Measurements from ENCODE around the gene AXIN2.
A peak's percentile ranks its signal among the peaks of the same experiment; 100 is the strongest.

The AXIN2 gene

DNA sequence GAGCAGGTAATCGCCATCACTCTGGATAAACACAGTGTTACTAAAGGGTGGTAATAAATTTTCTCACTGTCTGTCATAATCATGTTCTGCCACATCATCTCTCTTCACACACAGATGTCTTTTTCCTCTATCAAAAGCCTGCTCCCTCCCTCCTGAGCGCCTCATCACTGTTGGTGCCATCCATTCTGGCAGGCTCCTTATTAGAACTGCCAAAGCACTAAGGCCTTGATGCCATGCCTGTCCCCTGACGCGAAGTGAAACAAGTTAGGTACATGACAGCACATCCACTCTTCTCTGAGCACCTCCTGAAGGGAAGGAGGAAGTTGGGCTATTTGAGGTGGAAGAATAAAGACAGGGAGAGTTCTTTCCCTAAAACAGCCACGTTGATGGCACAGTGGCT, 38.2 kb upstream of the AXIN2 start:
- no peak for DNase-seq (ENCODE audit: low read depth)
- H3K4me3 ChIP-seq (ENCODE audit: low read depth, low read length) = no peak overlapping the region
- TF ChIP-seq, protein P1, sequence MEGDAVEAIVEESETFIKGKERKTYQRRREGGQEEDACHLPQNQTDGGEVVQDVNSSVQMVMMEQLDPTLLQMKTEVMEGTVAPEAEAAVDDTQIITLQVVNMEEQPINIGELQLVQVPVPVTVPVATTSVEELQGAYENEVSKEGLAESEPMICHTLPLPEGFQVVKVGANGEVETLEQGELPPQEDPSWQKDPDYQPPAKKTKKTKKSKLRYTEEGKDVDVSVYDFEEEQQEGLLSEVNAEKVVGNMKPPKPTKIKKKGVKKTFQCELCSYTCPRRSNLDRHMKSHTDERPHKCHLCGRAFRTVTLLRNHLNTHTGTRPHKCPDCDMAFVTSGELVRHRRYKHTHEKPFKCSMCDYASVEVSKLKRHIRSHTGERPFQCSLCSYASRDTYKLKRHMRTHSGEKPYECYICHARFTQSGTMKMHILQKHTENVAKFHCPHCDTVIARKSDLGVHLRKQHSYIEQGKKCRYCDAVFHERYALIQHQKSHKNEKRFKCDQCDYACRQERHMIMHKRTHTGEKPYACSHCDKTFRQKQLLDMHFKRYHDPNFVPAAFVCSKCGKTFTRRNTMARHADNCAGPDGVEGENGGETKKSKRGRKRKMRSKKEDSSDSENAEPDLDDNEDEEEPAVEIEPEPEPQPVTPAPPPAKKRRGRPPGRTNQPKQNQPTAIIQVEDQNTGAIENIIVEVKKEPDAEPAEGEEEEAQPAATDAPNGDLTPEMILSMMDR (IDR thresholded peaks at IDR 0.05; ENCODE audit: insufficient read depth, low read depth, low read length, missing control alignments) = no peak

DNA sequence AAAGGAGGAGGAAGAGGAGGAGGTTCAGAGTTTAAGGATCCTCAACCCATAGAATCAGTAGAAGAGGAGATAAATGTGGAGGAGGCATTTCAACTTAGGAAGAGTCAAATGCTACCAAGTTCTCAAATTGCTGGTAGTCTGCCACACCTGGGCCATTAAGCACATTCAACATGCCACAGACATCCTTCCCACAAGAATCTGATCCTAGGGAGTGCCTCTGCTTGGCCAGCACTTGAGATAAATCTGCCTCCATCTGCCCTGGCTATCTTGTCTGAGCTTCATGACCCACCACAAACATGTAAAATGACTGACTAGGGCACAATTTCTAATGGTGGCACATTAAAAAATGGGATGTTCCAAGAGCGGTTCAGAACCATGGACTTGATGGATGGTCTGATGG, 37.3 kb upstream of the AXIN2 start:
- TF ChIP-seq, protein P1 (IDR thresholded peaks at IDR 0.05; ENCODE audit: insufficient read depth, low read depth, low read length, missing control alignments) = no peak
- H3K4me3 ChIP-seq (ENCODE audit: low read depth, low read length) = no peak overlapping the region
- no peak for DNase-seq (ENCODE audit: low read depth)

DNA sequence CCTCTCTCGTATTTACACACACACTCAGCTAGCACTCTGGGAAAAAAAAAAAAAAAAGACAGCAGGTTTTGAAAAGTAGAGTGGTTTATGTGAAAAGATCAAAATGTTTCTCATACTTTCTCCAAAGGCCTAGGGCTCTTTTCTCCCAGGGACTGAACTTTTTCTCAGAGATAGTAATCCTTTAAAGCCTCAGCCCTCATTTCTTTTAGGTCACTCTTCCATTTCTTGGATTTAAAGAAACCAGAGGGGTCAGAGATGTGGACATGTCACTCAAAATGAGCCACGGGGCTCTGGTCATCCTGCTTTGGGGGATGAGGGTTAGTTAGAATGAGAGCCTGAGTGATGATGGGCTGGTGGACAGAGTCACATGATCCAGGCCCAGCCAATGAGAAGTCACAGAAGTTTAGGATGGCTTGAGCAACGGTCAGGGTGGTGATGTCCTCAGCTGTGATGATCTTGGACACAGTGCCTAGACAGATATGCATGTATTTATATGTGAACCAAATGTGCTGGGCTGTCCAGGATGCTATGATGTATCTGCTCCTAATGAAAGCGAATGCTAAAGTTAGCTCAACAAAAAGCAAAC, 33.7 kb upstream of the AXIN2 start:
- peak; percentile 5 for DNase-seq (ENCODE audit: low read depth)
- H3K4me3 ChIP-seq (ENCODE audit: low read depth, low read length) = no peak overlapping the region
- TF ChIP-seq, protein P1 (IDR thresholded peaks at IDR 0.05; ENCODE audit: insufficient read depth, low read depth, low read length, missing control alignments) = no peak

GRCh38 chr17:65593855-65594845, 32.7 kb upstream of the AXIN2 start:
- TF ChIP-seq, protein P1 (IDR thresholded peaks at IDR 0.05; ENCODE audit: insufficient read depth, low read depth, low read length, missing control alignments) = no peak
- peak; percentile 10 for DNase-seq (ENCODE audit: low read depth)
- no peak overlapping the region for H3K4me3 ChIP-seq (ENCODE audit: low read depth, low read length)

DNA sequence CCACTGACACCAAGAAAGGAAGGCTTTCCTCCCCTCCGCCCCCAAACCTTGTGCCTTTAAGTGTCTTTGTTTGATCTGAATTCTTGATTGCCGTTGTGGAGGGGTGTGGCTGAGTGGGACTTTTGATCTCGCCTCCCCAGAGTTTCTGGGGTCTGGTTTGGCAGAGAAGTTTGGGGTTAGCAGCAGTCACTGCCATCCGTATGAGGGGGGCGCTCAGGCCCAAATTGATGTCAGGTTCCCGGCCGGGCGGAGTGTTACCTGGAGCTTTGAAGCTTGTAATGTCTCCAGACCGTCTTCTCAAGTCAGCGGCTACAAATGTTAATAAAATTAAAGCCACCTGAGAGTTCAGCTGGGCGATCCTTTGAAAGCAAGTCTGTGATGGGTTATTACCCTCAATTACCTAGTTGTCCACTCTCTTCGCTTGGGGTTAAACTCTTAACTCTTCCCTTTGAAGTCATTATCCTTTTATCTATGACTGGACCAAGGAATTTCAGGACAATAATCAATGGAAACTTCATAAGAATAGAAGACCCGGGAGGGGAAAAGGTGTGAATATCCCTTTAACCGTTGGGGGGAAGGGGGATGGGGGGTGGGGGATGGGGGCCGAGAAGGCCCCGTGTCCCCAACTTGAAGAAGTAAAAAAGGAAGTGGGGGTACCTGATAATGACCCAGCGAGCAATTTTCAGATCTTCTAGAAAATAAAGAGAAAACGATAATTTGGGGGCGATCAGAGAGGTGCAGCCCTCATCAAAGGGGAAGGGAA, 31.8 kb upstream of the AXIN2 start:
- no peak overlapping the region for H3K4me3 ChIP-seq (ENCODE audit: low read depth, low read length)
- TF ChIP-seq, protein P1 (IDR thresholded peaks at IDR 0.05; ENCODE audit: insufficient read depth, low read depth, low read length, missing control alignments) = no peak
- no peak for DNase-seq (ENCODE audit: low read depth)

DNA sequence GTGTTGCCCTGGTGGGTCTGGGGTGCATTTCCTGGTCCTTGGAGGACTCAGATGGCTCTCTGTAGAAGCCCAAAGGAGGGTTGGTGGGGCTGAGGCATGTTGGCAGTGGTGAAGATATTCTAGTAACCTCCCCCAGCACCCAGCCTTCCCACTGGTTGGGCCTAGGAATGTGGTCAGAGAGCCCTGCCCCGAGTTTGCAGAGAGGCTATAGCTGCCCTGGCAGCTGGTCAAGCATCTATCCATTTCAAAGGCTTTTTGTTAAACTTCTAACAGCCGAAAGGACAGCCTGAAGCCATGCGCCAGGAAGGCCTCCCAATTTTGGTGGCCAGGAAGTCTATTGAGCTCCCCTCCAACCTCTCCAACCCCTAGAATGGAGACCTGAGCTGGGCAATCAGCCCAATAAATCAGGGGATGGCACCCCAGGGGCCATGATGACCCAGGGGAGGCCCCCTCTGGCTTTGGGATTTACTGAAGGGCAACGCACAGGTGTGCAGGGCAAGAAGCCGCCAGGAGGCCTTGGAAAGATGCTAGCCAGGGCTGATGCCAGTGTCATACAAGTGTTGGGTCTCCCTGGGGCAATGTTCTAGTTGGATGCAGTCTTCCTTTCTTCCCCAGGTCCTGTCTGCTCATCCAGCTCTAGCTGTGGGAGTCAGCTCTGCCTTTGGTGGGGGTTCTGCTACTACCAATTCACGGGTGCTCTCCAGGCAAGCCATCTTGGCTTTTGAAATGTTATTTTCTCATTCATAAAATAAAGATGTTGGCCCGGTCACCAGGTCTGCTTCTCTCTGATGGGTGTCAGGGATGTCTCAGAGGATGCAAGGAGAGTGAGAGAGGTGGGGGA, 30.9 kb upstream of the AXIN2 start:
- H3K4me3 ChIP-seq (ENCODE audit: low read depth, low read length) = no peak overlapping the region
- no peak for DNase-seq (ENCODE audit: low read depth)
- TF ChIP-seq, protein P1 (IDR thresholded peaks at IDR 0.05; ENCODE audit: insufficient read depth, low read depth, low read length, missing control alignments) = no peak
